ENCODE measurements around the gene BMERB1.

The BMERB1 gene

GRCh38 chr16:15403392-15403995 lies 30.9 kb upstream of the BMERB1 start:
- no peak for TF ChIP-seq CTCF (IDR thresholded peaks at IDR 0.05)

GRCh38 chr16:15404792-15405191 lies 29.6 kb upstream of the BMERB1 start:
- no peak for TF ChIP-seq CTCF (IDR thresholded peaks at IDR 0.05)

- TF ChIP-seq CTCF (IDR thresholded peaks at IDR 0.05) = no peak
Measured at GRCh38 chr16:15415511-15415985, 18.8 kb upstream of the BMERB1 start.

- no peak for TF ChIP-seq CTCF (IDR thresholded peaks at IDR 0.05)
Measured at GRCh38 chr16:15417197-15417596, 17.2 kb upstream of the BMERB1 start.

GRCh38 chr16:15418206-15418605 lies 16.2 kb upstream of the BMERB1 start:
- no peak for TF ChIP-seq CTCF (IDR thresholded peaks at IDR 0.05)

GRCh38 chr16:15422222-15422621 lies 12.2 kb upstream of the BMERB1 start:
- no peak for TF ChIP-seq CTCF (IDR thresholded peaks at IDR 0.05)

GRCh38 chr16:15425861-15426260 lies 8.5 kb upstream of the BMERB1 start:
- no peak for TF ChIP-seq CTCF (IDR thresholded peaks at IDR 0.05)

GRCh38 chr16:15426796-15427195 lies 7.6 kb upstream of the BMERB1 start:
- TF ChIP-seq CTCF (IDR thresholded peaks at IDR 0.05) = no peak
